ENCODE data around the gene CTU2.

The CTU2 gene

DNA sequence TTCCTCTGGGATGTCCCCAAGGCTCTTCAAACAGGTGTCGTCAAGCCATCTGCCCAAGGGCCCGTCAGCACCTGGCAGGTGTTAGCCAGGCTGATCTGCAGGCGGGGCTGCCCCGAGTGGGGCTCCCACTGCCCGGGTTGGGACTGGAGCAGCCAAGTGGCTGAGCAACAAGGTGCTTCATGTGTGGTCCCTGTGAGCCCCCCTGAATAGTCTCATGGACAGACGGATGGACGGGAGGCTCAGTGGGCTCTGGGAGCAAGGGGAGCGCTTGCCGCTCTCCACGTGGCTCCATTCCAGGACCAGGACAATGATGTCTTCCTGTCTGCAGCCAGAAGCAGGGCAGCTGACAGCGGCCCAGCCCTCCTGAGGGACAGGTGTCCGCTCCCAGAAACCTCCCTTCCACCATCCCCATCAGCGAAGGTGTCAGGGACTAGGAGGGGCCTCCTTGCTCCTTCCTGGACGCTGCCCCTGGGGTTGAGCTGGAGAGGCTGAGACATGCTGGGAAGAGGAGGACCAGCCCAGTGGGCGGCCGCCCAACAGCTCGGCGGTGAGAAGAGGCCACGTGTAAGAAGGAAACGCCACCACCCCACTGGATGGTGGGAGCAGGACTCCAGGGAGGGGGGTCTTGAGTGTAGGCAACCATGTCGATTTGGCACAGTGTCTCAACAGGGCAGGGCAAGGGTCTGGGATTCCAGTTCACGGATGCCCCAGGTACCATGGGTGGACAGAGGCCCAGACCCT is 29.6 kb upstream of the CTU2 start:
- H3K9me3 ChIP-seq (replicated peaks in 1 of 11) = no peaks in the 10 kb centered on the region
- peaks cover 14 to 73% (median 53%) of the 10 kb centered on the region in 10 experiments for H3K4me1 ChIP-seq
- TF ChIP-seq Cebpa-rat (IDR thresholded peaks at IDR 0.05) = no peak
- H3K9ac ChIP-seq = no peak overlapping the region
- peaks cover 0 to 60% (median 0%) of the 10 kb centered on the region in 11 experiments; a peak in 3 of 22 replicates for H4K20me1 ChIP-seq
- no peak overlapping the region for H3K4me3 ChIP-seq
- 0 out of 22 replicates have a peak overlapping the region, but pooled peaks of 2 of the 11 experiments have one; percentile 10 to 18 for H3K4me2 ChIP-seq
- H3K36me3 ChIP-seq = peaks cover 0 to 68% (median 18%) of the 10 kb centered on the region in 11 experiments; a peak in 12 of 22 replicates
- H3K27ac ChIP-seq = no peak overlapping the region
- no peaks in the 10 kb centered on the region for H3K27me3 ChIP-seq

DNA sequence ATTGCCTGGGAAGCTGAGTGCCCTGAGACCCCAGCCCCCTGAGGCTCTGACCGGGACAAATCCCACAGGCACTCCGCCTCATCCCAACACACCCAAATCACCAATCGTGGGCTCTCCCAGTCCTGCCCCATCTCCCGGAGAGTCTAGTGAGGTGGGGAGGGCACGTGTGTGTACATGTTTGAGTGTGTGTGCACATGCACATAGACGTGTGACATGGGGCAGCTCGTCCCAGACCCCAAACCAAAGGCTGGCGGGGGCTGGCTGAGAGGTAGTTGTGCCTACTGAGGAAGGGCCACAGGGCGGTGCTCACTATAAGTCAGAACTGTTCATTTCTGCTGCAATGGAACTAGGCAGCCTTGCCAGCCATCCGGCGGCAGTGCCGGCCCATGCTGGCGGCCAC is 28.6 kb upstream of the CTU2 start:
- Histone ChIP-seq H3K9me3 (replicated peaks in 1 of 11) (no peaks in the 10 kb centered on the region), H3K36me3 (peaks cover 0 to 68% (median 18%) of the 10 kb centered on the region in 11 experiments; a peak in 12 of 22 replicates), H3K27me3 (no peaks in the 10 kb centered on the region), H3K4me1 (peaks cover 24 to 74% (median 55%) of the 10 kb centered on the region in 10 experiments), H3K27ac (no peak overlapping the region), H3K4me2 (no peak overlapping the region), H4K20me1 (peaks cover 0 to 51% (median 0%) of the 10 kb centered on the region in 11 experiments; a peak in 3 of 22 replicates), H3K9ac (no peak overlapping the region), H3K4me3 (no peak overlapping the region)
- no peak for TF ChIP-seq Cebpa-rat (IDR thresholded peaks at IDR 0.05)

GRCh38 chr16:88678224-88678979 is 27.9 kb upstream of the CTU2 start:
- Histone ChIP-seq H3K4me1 (peaks cover 30 to 70% (median 57%) of the 10 kb centered on the region in 10 experiments), H4K20me1 (peaks cover 0 to 46% (median 0%) of the 10 kb centered on the region in 11 experiments; a peak in 3 of 22 replicates), H3K36me3 (peaks cover 0 to 64% (median 18%) of the 10 kb centered on the region in 11 experiments; a peak in 12 of 22 replicates), H3K27ac (peak overlapping the region in 1 of 11 experiments; percentile 21; a peak in 2 of 22 replicates), H3K27me3 (no peaks in the 10 kb centered on the region), H3K9me3 (replicated peaks in 1 of 11) (no peaks in the 10 kb centered on the region), H3K4me2 (no peak overlapping the region), H3K9ac (no peak overlapping the region), H3K4me3 (no peak overlapping the region)
- no peak for TF ChIP-seq Cebpa-rat (IDR thresholded peaks at IDR 0.05)

DNA sequence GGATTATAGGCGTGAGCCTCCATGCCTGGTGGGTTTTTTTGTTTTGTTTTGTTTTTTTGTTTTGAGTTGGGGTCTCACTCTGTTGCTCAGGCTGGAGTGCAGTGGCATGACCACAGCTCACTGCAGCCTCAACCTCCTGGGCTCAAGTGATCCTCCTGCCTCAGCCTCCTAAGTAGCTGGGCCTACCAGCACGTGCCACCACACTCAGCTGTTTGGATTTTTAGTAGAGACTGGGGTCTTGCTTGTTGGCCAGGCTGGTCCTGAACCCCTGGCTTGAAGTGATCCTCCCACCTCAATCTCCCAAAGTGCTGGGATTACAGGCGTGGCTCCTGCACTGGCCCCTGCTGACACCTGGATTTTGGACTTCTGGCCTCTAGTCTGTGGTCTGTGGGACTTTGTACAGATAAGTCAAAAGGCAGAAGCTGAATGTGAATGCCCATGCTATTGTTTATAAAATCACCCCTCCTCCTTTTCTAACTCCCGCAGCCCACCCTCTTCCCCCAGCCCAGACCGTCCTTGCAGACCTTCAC is 25.7 kb upstream of the CTU2 start:
- H3K36me3 ChIP-seq = peaks cover 0 to 45% (median 11%) of the 10 kb centered on the region in 11 experiments; a peak in 9 of 22 replicates
- H3K9me3 ChIP-seq (replicated peaks in 1 of 11) = no peaks in the 10 kb centered on the region
- H3K27ac ChIP-seq = peak overlapping the region in 6 of 11 experiments; percentile 88 to 99 (median 98); a peak in 7 of 22 replicates
- no peak for TF ChIP-seq Cebpa-rat (IDR thresholded peaks at IDR 0.05)
- peaks cover 0 to 39% (median 0%) of the 10 kb centered on the region in 11 experiments; a peak in 3 of 22 replicates for H4K20me1 ChIP-seq
- H3K4me1 ChIP-seq = peaks cover 52 to 71% (median 59%) of the 10 kb centered on the region in 10 experiments
- H3K27me3 ChIP-seq = peaks cover 0 to 5% (median 0%) of the 10 kb centered on the region in 11 experiments; a peak in 5 of 22 replicates
- no peak overlapping the region for H3K4me3 ChIP-seq
- H3K4me2 ChIP-seq = peak overlapping the region; percentile 73 to 97 (median 83)
- H3K9ac ChIP-seq = peak overlapping the region in 7 of 11 experiments; percentile 27 to 96 (median 89); a peak in 10 of 22 replicates

DNA sequence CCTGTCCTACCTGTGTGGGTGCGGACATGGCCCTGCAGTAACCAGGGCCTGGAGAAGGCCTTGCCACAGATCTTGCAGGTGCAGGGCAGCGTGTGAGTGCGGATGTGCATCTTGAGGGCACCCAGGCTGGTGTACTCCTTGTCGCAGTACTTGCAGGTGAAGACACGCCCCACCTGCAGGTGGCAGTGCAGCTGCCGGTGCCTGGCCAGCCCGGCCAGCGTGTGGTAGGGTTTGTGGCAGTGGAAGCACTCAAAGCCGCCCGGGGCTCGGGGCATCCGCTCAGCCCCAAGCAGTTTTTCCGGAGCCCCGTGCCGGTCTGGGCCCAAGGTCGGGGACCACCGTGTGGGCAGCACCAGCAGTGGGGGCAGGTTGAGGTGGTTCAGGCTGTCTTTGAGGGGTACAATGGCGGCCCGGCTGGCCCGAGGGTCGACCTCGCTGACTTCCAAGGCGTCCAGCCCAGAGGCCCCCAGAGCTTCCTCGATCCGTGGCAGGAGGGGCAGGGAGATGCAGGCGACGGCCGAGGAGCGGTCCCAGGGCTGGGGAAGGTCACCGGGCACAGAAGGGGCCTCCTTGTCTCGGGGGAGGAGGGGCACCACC is 25.1 kb upstream of the CTU2 start:
- Histone ChIP-seq H4K20me1 (peaks cover 0 to 34% (median 0%) of the 10 kb centered on the region in 11 experiments; a peak in 3 of 22 replicates), H3K4me2 (peak overlapping the region; percentile 73 to 97 (median 83)), H3K9me3 (replicated peaks in 1 of 11) (no peaks in the 10 kb centered on the region), H3K4me1 (peaks cover 52 to 71% (median 62%) of the 10 kb centered on the region in 10 experiments), H3K9ac (peak overlapping the region in 9 of 11 experiments; percentile 80 to 96 (median 89); a peak in 17 of 22 replicates), H3K36me3 (peaks cover 0 to 39% (median 11%) of the 10 kb centered on the region in 11 experiments; a peak in 9 of 22 replicates), H3K27me3 (peaks cover 0 to 6% (median 0%) of the 10 kb centered on the region in 11 experiments; a peak in 5 of 22 replicates), H3K27ac (peak overlapping the region in 9 of 11 experiments; percentile 88 to 99 (median 97); a peak in 18 of 22 replicates), H3K4me3 (peak overlapping the region in 1 of 10 experiments; percentile 10; a peak in 1 of 20 replicates)
- no peak for TF ChIP-seq Cebpa-rat (IDR thresholded peaks at IDR 0.05)

DNA sequence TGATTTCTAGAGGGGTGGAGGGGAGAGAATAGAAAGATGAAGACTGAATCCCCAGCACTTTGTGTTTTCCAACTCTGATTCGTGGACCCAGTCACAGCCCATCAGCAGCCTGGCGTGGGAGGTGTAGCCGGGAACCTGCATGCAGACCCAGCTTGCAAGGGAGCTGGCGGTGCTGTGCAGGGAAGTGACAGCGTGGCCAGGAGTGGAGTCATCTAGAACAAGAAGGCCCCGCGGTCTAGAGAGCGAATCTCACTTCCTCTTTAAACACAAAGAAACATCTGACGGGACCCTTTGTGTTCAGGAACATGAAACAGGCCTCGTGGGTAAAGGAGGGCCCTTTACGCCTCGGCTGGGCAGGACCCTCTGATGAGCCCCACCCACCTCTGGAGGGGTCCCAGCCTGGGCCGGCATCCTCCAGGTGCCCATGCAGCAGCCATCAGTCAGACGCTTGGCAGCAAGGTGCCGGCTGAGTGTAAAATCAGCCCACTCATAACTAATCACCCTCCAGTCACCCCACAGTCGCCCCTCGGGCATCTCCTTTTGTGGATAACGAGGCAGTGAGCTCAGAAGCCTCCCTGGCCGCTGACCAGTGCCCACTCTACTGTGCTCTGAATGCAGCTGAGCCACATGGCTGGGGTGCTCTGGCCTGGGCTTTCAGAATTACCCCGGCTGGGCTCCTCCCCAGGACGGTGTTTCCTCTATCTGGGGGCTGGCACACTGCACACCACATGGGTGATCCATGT is 24.4 kb upstream of the CTU2 start:
- peak overlapping the region; percentile 73 to 97 (median 83) for H3K4me2 ChIP-seq
- peak overlapping the region; percentile 59 to 99 (median 96); a peak in 21 of 22 replicates for H3K27ac ChIP-seq
- H3K9me3 ChIP-seq (replicated peaks in 1 of 11) = no peaks in the 10 kb centered on the region
- no peak for TF ChIP-seq Cebpa-rat (IDR thresholded peaks at IDR 0.05)
- peaks cover 0 to 6% (median 0%) of the 10 kb centered on the region in 11 experiments; a peak in 5 of 22 replicates for H3K27me3 ChIP-seq
- H3K4me3 ChIP-seq = peak overlapping the region in 3 of 10 experiments; percentile 10 to 35 (median 20); a peak in 2 of 20 replicates
- peak overlapping the region; percentile 63 to 96 (median 88); a peak in 21 of 22 replicates for H3K9ac ChIP-seq
- peaks cover 0 to 32% (median 10%) of the 10 kb centered on the region in 11 experiments; a peak in 8 of 22 replicates for H3K36me3 ChIP-seq
- H4K20me1 ChIP-seq = peaks cover 0 to 29% (median 0%) of the 10 kb centered on the region in 11 experiments; a peak in 4 of 22 replicates
- peaks cover 49 to 73% (median 65%) of the 10 kb centered on the region in 10 experiments for H3K4me1 ChIP-seq

DNA sequence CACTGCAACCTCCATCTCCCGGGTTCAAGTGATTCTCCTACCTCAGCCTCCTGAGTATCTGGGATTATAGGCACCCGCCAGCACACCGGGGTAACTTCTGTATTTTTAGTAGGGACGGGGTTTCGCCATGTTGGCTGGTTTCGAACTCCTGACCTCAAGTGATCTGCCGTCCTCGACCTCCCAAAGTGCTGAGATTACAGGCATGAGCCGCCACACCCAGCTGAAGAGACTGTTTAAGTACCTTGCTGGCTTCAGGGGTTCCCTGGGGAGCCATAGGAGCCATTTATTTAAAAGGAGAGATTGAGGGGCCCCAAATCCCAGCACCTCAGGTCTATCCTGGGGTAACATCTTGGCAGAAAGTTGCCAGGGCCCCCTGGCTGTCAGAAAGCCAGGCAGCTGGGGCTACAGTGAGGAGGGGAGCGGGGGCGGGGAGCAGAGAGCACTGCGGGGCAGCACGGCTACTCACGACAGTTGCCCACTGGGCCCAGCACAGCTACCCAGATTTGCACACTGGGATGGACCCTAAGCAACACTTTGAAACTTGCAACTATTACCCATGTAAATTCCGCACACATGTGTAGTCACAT is 21.6 kb upstream of the CTU2 start:
- H3K4me3 ChIP-seq = peak overlapping the region in 7 of 10 experiments; percentile 67 to 82 (median 79); a peak in 11 of 20 replicates
- no peaks in the 10 kb centered on the region for H3K9me3 ChIP-seq (replicated peaks in 1 of 11)
- H4K20me1 ChIP-seq = peaks cover 0 to 14% (median 0%) of the 10 kb centered on the region in 11 experiments; a peak in 4 of 22 replicates
- H3K27me3 ChIP-seq = peaks cover 0 to 6% (median 0%) of the 10 kb centered on the region in 11 experiments; a peak in 5 of 22 replicates
- H3K9ac ChIP-seq = peak overlapping the region in 10 of 11 experiments; percentile 7 to 81 (median 77); a peak in 16 of 22 replicates
- H3K27ac ChIP-seq = peak overlapping the region in 8 of 11 experiments; percentile 15 to 74 (median 38); a peak in 12 of 22 replicates
- peaks cover 52 to 73% (median 67%) of the 10 kb centered on the region in 10 experiments for H3K4me1 ChIP-seq
- H3K4me2 ChIP-seq = peak overlapping the region; percentile 90 to 100 (median 98)
- TF ChIP-seq Cebpa-rat (IDR thresholded peaks at IDR 0.05) = no peak
- peaks cover 0 to 9% (median 0%) of the 10 kb centered on the region in 11 experiments; a peak in 5 of 22 replicates for H3K36me3 ChIP-seq

Measured in BLaER1 treated with 17β-estradiol and CSF1 and Interleukin-3, amounts not matched to agents 10 nM and 100 nM (cell line).